ENCODE results near the gene ODAD2. TPM values are rescaled to one million over a fixed set of nuclear protein-coding genes. Genes with fewer than 3 reads are reported as not detected.

The ODAD2 gene
- total RNA-seq, 1 donor: 0.18 TPM

- no peak overlapping the region for H3K4me3 ChIP-seq (ENCODE audit: low read depth, low read length)
- DNase-seq (ENCODE audit: low read depth): no peak
- TF ChIP-seq CTCF (IDR thresholded peaks at IDR 0.05; ENCODE audit: insufficient read depth, low read length): no peak
Observed at GRCh38 chr10:28020080-28020860, 21.4 kb upstream of the ODAD2 start.

- TF ChIP-seq CTCF (IDR thresholded peaks at IDR 0.05; ENCODE audit: insufficient read depth, low read length): no peak
- no peak for DNase-seq (ENCODE audit: low read depth)
- no peak overlapping the region for H3K4me3 ChIP-seq (ENCODE audit: low read depth, low read length)
Observed at GRCh38 chr10:28014651-28015050, 15.8 kb upstream of the ODAD2 start.

- no peak for TF ChIP-seq CTCF (IDR thresholded peaks at IDR 0.05; ENCODE audit: insufficient read depth, low read length)
- DNase-seq (ENCODE audit: low read depth): no peak
- no peak overlapping the region for H3K4me3 ChIP-seq (ENCODE audit: low read depth, low read length)
Observed at GRCh38 chr10:28012990-28013515, 14.2 kb upstream of the ODAD2 start.

- no peak for TF ChIP-seq CTCF (IDR thresholded peaks at IDR 0.05; ENCODE audit: insufficient read depth, low read length)
- H3K4me3 ChIP-seq (ENCODE audit: low read depth, low read length): no peak overlapping the region
- DNase-seq (ENCODE audit: low read depth): no peak
Observed at GRCh38 chr10:28010821-28011220, 11.9 kb upstream of the ODAD2 start.

GRCh38 chr10:28008054-28008453 lies 9.2 kb upstream of the ODAD2 start:
- DNase-seq (ENCODE audit: low read depth): no peak
- no peak for TF ChIP-seq CTCF (IDR thresholded peaks at IDR 0.05; ENCODE audit: insufficient read depth, low read length)
- no peak overlapping the region for H3K4me3 ChIP-seq (ENCODE audit: low read depth, low read length)

- TF ChIP-seq CTCF (IDR thresholded peaks at IDR 0.05; ENCODE audit: insufficient read depth, low read length): no peak
- no peak overlapping the region for H3K4me3 ChIP-seq (ENCODE audit: low read depth, low read length)
- no peak for DNase-seq (ENCODE audit: low read depth)
Observed at GRCh38 chr10:28001353-28001752, 2.5 kb upstream of the ODAD2 start.
